ENCODE results near the gene AKR7A2. TPM values are rescaled to one million over a fixed set of nuclear protein-coding genes. Genes with fewer than 3 reads are reported as not detected.

Gene AKR7A2
- total and polyA plus RNA-seq, 9 of the 15 experiments (the other 6 are each of a cell fraction or from before 2014, with no cell fraction given): 2.0 to 78.4 (median 49.4) TPM

- no peak for TF ChIP-seq BCLAF1 (IDR thresholded peaks at IDR 0.05; ENCODE audit: borderline replicate concordance in 1 of 2, control insufficient read depth in 1 of 2, low read depth in 2 of 2, low read length in 1 of 2)
- TF ChIP-seq PREB (CRISPR knock-in tag; IDR thresholded peaks at IDR 0.05): no peak
- no peak for TF ChIP-seq YBX1 (IDR thresholded peaks at IDR 0.05)
- no peak for TF ChIP-seq HDGF (IDR thresholded peaks at IDR 0.05)
- peak; percentile 63; the same call in 1 of the 2 replicates for TF ChIP-seq NFE2 (IDR thresholded peaks at IDR 0.05; ENCODE audit: low read depth)
- TF ChIP-seq MAFF (IDR thresholded peaks at IDR 0.05; ENCODE audit: low read length): peak; percentile 11; the same call in 1 of the 2 replicates
- 0 out of 6 replicates have a peak, but pooled peaks of 1 of the 3 experiments have one; percentile 11 for TF ChIP-seq ZBTB11 (CRISPR knock-in tag; IDR thresholded peaks at IDR 0.05)
- peak; percentile 54; the same call in 1 of the 2 replicates for TF ChIP-seq TCF3 (CRISPR knock-in tag; IDR thresholded peaks at IDR 0.05)
- peak; percentile 73 for TF ChIP-seq USF1 (CRISPR knock-in tag; IDR thresholded peaks at IDR 0.05)
- TF ChIP-seq ZNF592 (IDR thresholded peaks at IDR 0.05): peak; percentile 83
- no peak for TF ChIP-seq TARDBP (IDR thresholded peaks at IDR 0.05)
- TF ChIP-seq PPARD (CRISPR knock-in tag; IDR thresholded peaks at IDR 0.05): no peak
- no peak for TF ChIP-seq GTF2B (IDR thresholded peaks at IDR 0.05; ENCODE audit: extremely low read depth, insufficient read length)
- TF ChIP-seq ZFP36 (IDR thresholded peaks at IDR 0.05; ENCODE audit: low read depth, low read length, partially characterized antibody): no peak
- no peak for TF ChIP-seq CBX5 (IDR thresholded peaks at IDR 0.05; ENCODE audit: borderline replicate concordance, low read depth)
Measured at GRCh38 chr1:19313636-19313959, 1.7 kb upstream of the AKR7A2 start (continued).

All from K562 (cell line).